Dedifferentiated amniotic fluid mesenchymal stem cell (primary cell): ENCODE data around the gene KRT1.
"Not testable (repeated sequence)": the region's sequence is repeated elsewhere in the genome, so short reads cannot be mapped to it uniquely, and the experiment has no call there.

Source experiments
- DNase-seq: peaks from one replicate; pipeline ENCODE4 v3.0.0-alpha.2; 2016; ENCODE audit errors: extremely low spot score

The KRT1 gene

DNA sequence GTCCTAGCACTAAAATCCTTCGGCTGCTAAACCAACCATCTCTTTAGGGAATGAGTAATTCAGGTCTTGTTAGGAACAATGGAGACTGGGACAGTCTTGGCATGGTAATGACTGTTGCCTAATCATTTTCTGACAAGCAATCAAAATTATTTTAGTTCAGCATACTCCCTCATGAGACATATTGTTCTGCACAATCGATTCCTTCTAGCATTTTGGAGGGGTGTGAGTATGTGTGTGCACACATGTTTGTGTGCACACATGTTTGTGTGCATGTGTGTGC, 2.1 kb upstream of the KRT1 start:
- no peak for DNase-seq

DNA sequence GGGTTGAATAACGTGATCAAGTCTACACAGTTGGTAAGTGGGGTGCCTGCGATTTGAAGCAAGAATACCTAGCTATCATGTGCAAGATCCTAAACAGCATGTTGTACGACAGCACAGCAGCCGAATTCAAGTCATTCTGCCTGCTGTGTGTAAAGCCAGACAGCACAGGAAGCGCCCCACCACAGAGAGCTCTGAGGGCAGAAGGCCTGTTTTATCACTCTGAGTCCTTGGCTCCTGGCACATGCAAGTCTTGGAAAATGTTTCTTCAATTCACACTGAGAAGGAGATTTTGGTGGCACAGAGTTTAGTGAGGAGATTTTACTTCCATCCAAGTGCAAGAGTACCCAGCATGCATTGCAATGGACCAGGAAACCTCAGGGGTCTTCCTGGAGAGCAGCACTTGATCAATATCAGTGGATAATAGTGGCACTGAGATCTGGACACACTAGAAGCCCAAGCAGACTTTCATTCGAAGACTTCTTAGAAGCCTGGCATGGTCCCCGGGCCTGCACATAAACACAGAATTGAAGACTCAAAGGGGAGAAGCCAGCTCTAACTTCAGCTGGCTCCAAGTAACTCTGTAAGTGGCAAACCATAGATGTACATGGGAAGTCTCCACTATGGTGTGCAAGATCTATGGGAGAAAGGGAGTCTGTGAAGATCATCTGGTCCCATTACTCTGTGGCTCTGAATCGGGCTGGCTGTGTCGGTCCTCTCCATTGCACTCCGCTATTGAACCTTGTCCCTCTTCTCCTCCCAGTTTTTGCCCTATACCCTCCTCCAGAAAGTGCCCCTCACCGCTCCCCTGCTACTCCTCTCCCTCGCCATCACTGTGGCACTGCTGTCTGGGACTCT, 1.5 kb upstream of the KRT1 start:
- no peak for DNase-seq

DNA sequence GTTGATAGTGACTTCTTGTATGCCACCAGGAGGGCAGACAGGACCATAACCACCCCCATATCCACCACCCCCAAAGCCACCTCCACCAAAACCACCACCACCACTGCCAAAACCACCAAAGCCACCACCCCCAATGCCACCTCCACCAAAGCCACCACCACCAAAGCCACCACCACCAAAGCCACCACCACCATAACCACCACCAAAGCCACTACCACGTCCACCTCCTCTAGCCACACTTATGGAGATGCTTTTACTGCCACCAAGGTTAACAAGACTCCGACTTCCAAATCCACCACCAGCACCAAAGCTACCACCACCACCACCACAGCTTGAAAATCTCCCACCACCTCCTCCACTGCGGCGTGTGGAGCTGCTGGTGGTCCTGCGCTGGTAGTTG, 332 bp downstream of the KRT1 start:
- no peak for DNase-seq

DNA sequence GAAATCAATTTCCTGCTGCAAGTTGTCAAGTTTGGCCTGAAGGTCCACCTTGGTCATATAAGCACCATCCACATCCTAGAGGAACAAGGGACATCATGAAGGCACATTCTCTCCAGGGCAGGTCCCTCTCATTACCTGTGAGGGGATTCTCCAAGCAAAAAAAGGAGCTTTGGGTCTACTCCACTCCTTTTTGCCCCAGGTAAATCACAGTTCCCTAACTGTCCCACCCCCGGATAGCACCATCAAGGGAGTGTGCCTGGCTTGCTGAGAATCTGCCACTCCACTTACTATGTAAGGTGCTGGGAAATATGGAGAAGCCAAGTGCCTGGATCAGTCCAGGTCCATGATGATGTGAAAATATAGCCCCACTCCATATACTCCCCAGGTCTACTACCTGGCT, 2.5 kb downstream of the KRT1 start:
- no peak for DNase-seq

DNA sequence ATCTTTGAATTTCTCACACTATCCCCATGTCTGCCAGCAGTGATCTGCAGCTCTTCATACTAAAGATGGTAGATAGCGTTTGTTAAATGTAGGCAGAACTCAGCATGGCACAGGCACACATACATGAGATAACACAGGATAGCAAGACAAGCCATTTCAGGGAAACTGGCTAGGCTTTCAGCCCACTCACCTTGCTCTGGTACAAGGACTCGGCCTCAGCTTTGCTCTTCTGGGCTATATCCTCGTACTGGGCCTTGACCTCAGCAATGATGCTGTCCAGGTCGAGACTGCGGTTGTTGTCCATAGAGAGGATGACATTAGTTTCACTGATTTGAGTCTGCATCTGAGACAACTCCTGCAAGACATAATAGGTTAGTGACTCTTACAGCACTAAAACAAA, 3.1 kb downstream of the KRT1 start:
- no peak for DNase-seq

DNA sequence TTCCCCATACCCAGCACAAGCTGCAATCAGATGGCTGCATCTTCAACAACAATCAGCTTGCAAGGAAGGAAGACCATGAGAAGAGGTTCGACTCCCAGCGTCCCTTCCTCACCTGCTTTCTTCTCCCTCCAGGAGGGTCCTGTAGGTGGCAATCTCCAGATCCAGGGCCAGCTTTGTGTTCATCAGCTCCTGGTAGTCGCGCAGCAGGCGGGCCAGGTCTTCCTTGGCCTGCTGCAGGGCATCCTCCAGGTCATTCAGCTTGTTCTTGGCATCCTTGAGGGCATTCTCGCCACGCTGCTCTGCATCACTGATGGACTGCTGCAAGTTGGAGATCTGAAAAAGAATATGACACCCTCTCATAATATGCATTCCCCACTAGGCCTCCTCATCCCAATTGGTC, 4.0 kb downstream of the KRT1 start:
- no peak for DNase-seq

DNA sequence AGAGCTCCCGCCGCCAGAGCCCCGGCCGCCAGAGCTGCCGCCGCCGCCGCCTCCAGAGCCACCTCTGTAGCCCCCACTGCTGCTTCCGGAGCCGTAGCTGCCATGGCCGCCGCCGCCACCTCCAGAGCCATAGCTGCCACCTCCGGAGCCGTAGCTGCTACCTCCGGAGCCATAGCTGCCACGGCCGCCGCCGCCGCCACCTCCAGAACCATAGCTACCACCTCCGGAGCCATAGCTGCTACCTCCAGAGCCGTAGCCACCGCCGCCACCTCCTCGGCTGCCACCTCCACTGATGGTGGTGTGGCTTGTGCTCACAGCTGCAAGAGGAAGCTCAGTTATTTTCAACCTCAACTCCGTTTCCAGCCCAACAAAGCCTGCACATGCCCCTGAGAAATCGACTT, 4.9 kb downstream of the KRT1 start:
- no peak for DNase-seq

DNA sequence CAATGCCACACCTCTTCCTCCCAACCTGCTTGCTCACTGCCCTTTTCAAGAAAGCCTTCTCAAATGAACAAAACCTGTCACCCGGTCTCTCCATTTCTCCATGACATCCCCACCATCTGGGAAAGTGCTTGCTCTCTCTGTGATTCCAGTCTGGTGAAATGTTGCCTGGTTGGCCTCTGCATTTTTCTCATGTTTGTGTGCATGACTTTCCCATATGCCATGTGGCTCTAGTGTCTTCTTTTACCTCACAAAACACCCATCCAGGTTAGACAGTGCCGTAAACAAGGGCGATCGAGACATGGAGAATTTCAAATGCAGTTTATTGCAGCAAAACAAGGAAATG, 5.8 kb downstream of the KRT1 start:
- DNase-seq: no peak

DNA sequence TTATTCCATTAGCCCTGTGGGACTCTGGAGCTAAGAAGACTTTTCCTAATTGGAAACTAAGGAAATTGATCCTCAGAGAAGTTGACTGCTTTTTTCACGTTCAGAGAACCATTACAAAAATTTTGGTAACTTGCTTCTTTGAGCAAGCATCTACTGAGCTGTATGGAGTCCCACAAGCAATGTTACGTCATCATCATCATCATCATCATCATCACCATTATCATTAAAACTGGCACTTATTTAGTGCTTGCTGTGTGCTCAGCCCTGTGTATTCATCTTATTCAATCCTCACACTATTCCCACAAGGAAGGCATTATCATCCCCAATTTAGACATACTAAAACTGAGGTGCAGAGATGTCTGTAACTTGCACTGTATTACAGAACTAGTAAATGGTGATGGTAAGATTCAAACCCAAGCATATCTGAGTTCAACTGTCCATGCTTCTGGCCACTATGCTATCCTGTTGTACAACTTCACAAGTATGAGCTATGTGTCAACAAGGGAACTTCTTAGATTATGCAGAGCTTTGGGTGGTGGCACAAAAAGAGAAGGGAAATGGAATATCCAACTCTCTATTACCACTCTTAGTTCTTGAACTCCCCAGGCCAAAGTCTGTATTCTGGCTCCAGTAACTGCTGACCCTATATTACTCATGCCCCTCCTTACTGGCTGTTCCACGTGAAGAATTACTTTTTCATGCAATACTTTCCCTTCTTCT, 6.3 kb downstream of the KRT1 start:
- no peak for DNase-seq

DNA sequence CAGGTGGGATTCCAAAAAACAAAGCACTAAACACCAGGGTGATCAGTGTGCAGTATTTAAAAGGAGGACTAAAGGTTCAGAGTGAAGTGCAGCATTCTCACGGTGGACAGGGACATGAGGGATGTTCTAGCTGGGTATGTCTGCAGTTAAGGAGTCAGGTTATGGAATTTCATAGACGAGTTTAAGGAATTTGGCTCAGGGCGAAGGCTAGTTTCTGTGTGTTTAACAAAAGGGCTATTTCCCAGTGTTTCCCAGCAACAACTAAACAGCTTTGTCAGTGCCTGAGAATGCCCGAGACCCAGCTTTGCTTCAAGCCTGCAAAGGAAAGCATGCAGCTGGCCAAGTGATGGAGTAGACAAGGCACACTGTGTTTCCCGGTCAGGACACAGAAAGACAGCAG, 7.0 kb downstream of the KRT1 start:
- DNase-seq: no peak

DNA sequence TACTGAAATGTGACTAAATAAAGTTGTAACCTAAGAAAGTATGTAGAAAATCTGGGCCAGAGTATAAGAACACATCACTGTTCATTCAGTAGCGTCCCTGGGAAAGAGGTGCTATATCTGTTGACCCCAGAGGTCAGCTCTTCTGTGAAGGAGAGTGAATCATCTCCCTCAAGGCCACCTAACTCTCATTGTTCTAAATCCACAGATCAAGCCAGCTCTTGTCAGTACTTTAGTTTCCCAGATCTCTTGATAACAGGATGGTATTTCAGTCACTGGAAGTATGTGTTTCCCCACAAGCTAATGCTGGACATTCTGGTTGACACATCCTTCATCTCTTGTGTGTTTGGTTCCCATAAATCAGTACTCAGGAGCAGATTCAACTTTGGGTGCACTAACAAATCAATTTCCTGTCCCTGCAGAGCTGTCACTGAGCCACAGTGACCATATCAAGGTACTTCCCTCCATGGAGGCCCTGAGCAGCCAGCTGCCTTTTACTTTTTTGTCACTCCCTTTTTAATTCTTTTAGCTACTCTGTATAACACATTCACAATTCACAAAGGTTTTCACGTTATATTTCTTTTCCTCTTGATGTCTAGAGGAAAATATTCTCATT, 7.8 kb downstream of the KRT1 start:
- no peak for DNase-seq

DNA sequence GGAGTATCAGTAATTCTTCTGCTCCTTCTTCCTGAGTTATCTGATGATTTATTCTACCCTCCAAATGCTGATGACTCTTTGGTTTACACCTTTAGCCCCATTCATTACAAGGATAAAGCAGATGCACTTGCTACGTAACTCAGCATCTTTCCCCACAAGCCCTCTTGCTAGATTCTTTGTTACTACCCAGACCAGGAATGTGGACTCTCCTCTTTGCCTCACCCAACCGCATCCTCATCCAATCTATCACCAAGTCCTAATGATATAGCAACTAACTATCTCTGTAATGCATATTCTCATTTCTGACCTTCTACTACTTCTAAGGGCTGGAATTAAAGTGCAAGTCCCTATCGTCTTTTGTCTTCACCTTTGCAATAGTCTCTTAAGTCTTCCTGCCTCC, 9.2 kb downstream of the KRT1 start:
- no peak for DNase-seq

DNA sequence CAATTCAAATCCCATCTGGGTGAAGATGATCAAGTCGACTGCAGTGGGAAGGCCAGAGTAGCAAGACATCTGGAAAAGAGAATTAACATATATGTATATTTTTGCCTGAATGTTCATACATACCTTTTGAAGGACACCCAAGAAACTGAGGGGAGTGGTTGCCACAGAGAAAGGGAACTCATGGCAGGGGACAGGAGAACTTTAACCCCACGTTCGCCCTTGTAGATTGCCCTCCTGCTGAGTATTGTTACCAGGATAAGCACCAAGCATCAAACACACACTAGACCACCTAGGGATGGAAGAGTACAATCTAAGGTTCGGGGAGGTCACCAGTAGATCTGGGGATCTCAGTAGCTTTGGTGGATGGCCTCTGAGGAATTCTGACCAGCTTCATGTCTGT, 9.7 kb downstream of the KRT1 start:
- DNase-seq: no peak

DNA sequence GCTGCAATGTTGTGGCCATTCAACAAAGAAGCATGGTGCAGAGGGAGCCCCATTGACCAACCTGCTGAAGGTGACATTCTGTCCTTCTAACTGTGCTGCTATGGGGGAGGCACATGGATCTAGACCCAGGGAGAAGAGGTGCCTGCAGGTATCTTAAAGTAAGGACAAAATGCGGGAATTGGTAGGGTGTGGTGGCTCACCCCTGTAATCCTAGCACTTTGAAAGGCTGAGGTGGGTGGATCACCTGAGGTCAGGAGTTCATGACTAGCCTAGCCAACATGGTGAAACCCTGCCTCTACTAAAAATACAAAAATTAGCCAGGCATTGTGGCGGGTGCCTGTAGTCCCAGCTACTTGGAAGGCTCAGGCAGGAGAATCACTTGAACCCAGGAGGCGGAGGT, 10.3 kb downstream of the KRT1 start:
- DNase-seq: not testable (repeated sequence)

DNA sequence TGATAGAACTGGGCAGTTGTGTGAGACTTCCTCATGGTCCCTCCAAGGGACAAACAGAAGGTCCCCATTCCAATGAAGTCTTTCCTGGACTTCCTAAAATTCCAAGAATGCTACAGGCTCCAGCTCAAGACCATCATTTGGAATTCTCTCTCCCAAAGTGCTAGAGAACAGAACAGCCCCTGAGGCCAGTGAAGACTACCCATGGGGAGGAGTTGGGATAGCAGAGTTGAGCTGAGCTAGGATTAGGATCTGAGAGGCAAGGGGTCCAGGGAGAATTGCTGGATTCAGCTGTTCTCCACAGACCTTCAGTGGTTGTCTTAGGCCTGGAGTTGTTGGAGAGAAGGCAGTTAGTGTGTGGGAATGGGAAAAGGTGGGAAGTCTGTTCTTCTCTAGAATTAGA, 10.8 kb downstream of the KRT1 start:
- no peak for DNase-seq

DNA sequence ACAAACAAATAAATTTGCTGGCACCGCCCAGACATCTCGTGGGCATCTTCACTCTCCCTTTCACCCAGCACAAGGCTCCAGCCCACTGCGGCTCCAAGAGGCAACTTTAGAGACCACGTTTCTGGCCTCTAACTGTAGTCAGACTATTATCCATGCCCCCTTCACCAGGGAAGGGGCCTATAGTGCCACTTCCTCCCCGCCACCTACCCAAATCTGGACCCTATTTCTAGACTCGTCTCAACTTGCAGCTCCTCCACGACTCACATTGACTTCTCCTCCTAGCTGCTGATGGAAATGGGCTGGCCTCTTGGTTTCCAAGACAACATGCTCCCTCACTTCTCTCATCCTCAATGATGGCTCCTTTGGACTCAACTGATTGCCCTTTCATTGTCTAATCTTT, 12.3 kb downstream of the KRT1 start:
- DNase-seq: no peak

DNA sequence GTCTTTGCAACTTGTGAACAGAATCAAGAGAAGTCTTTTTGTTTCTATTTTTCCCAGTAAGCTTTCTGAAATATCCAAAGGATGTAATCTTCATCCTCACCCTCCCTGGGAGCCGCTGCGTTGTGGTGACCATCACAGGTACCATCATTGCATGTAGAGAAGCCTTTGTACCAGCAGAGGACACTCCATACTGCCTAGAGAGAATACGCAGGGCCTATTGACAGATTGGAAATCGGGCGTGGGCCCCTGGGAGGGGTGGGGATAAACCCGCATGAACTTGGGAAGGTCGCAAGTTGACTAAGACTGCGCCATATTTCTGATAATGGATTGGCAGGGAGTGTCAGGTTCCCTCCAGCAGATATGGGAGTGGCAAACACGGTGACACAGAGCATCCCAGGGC, 12.7 kb downstream of the KRT1 start:
- DNase-seq: no peak

DNA sequence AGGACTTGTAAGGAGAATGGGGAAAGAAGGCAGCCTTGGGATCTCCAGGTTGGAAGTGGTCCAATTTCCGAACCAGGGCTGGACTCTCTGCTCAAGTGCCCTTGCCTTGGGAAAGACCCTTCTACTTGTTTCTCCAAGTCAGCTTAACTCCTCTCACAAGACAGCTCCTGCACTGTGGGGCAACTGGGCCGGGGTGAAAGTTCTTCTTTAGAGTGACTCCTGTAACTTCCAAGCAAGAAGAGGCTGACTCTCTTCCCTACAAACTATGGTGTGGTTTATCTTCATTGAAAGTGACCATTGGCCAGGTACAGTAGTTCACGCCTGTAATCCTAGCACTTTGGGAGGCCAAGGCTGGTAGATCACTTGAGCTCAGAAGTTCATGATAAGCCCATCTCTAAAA, 13.7 kb downstream of the KRT1 start:
- DNase-seq: no peak

DNA sequence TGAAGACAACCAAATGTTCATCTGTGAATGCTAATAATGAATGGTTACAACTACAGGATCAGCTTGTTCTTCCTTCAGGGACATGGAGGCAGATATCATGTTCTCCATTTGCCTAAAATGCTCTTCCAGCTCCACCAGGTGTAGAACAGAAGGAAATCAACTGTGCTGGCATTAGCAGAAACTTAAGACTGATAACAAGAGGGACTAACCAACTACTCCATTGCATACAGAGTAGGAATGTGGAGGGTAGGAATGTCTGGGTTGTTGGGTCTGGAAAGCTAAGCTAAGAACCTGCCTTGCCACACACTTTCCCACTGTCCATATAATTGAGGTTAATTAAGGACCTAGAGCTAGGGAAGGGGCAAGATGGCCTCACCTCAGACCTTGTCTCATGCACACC, 16.8 kb downstream of the KRT1 start:
- DNase-seq: no peak

DNA sequence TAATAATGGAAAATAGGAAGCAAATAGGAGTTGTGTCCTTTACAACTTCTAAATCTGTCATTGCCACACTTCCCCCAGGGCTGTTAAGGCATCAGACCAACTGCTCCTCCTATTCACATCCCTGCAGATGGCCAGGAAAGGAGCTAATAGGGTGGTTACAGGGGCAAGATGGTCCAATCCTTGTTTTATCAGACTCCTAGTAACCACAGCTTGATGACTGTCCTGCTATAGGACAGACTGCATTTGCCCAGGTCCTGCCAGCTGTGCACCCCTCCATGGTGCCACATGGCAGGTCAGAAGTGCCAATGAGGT, 17.3 kb downstream of the KRT1 start:
- DNase-seq: no peak

DNA sequence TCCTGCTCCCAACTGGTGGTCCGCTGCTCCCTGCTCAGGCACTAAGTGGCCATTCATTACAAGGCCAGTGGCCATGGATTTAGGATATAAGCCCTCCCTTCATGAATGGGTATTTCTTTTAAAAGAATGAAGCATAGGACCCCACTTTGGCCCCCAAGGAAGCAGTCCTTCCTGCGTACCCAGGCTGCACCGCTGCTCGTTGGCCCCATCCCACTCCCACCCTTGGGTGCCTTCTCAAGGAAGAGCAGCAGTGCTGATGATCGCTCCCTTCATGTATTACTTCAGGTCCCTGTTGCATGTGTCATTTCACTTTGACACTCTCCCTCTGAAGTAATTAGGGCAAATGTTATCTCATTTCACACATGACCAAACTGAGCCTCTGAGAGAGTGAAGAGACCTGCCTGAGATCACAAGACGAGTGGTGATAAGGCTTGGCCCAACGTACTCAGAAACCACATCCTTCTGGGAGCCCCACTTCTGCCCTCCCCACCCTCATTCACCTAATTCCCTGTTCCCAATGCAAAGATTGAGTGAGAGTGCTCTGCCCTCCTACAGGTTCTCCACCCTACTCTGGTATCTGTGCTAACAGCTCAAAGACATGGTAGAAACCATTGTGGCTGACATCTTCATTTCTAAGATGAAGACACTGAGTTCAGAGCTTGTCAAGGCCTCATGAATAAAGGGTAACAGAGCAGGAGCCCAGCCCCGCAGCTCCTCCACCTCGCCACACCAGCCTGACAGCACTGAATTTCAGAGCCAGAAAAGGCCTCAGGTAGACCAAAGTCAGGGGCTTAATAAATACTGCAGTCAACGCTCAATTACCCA, 17.9 kb downstream of the KRT1 start:
- no peak for DNase-seq

DNA sequence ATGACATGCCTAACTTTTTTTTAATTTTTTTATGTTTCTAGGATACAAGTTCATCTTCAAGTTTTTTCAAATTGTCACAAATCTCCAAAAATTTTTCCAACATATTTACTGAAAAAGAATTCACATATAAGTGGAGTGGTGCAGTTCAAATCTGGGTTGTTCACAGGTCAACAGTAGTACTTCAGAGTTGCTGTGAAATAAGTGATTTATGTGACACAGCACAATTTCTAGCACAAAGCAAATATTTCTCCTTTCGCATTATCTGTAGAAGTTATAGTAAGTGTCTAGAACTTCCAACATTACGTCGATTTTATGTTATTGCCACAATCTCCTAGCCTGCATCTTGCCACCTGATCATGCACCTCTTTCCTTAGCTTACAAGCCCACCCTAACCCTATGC, 18.5 kb downstream of the KRT1 start:
- no peak for DNase-seq
